Dendritic cell treated with granulocyte-macrophage colony-stimulating factor and Interleukin-4, amounts not matched to agents 40 ng/mL and 50 ng/mL, for 4 days (primary cell): Measurements from ENCODE around the gene RPS15.

Source experiments
- H3K27ac Mint-ChIP-seq: one replicate; pipeline ENCODE4 v1.8.0; 2022; ENCODE audit warnings: mild to moderate bottlenecking, mixed read lengths
- H3K27me3 Mint-ChIP-seq: one replicate; pipeline ENCODE4 v1.8.0; 2022; ENCODE audit warnings: mild to moderate bottlenecking, mixed read lengths
- H3K36me3 Mint-ChIP-seq: one replicate; pipeline ENCODE4 v1.8.0; 2022; ENCODE audit warnings: low read depth, mixed read lengths
- H3K4me1 Mint-ChIP-seq: one replicate; pipeline ENCODE4 v1.8.0; 2022; ENCODE audit warnings: low read depth, mixed read lengths
- H3K4me3 Mint-ChIP-seq: one replicate; pipeline ENCODE4 v1.8.0; 2022; ENCODE audit warnings: mild to moderate bottlenecking, moderate library complexity, mixed read lengths
- H3K9me3 Mint-ChIP-seq: one replicate; pipeline ENCODE4 v1.8.0; 2022; ENCODE audit warnings: mixed read lengths
- intact Hi-C: fragments of 100-400 bp; cut with micrococcal nuclease; formaldehyde crosslinking; loops from one replicate; pipeline ENCODE4 v1.15.0; 2022

RPS15 gene

DNA sequence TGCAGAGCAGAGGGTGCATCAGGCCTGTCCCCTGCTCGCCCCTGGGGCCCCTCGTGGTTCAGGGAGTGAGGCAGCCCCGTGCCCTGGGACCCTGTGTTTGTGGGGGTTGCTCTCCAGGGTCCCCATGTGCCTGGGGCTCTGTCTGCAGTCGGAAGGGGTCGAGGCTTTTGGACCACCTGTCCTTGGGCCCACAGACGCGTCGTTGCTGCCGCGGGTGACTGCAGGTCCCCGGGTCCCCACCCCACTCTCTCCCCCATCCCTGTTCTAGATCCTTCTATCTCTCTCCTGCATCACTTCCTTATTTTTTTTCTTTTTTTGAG lies 50.0 kb downstream of the RPS15 start:
- H3K4me3 Mint-ChIP-seq = no peak overlapping the region
- H3K36me3 Mint-ChIP-seq = no peaks in the 10 kb centered on the region
- H3K27me3 Mint-ChIP-seq = peaks cover 24% of the 10 kb centered on the region
- intact Hi-C loops = no loop called here
- no peak overlapping the region for H3K27ac Mint-ChIP-seq
- peaks cover 33% of the 10 kb centered on the region for H3K4me1 Mint-ChIP-seq
- H3K9me3 Mint-ChIP-seq = no peaks in the 10 kb centered on the region

DNA sequence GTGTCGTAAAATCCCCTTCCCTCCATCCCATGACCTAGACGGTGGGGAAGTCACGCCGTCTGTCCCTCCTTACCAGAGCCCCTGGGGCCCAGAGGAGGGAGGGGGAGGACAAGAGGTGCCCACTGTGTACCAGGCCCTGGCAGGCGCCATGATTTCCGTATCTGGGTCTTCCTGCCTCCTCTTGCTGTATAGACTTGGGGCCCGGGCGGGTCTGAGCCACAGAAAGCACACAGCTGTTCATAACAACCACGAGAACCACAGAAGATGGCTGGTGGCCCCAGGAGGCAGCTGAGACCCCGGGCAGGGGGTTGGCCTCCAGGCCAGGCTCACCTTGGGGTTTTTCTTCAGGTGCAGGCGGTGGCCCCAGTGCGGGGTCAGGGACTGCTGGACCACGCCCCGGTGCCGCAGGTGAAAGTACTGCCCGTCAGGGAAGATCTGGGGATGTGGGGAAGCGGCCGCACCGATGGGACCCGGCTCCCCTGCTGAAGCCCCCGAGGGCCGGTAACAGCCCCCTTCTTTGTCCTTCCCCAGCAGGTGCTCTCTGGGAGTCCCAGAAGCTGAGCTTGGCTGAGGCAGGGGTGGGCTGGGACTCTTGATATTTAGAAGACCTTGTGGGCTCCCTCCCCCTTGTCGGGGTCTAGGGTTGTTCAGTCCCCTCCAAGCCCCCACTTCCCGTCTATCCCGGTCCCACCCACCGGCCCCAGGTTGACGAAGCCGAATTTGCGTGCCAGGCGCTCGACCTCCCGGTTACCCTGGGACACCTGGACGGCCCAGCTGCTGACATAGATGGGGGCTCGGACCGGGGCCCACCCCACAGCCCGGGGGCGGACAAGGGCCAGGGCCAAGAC lies 51.5 kb downstream of the RPS15 start:
- Mint-ChIP-seq H3K27ac (peak overlapping the region; percentile 77), H3K27me3 (peaks cover 34% of the 10 kb centered on the region), H3K36me3 (no peaks in the 10 kb centered on the region), H3K9me3 (no peaks in the 10 kb centered on the region), H3K4me1 (peaks cover 35% of the 10 kb centered on the region), H3K4me3 (peak overlapping the region; percentile 78)
- intact Hi-C loops = no loop called here
